ENCODE results near the gene PEX14.
A peak's percentile ranks its signal among the peaks of the same experiment; 100 is the strongest.

The PEX14 gene

DNA sequence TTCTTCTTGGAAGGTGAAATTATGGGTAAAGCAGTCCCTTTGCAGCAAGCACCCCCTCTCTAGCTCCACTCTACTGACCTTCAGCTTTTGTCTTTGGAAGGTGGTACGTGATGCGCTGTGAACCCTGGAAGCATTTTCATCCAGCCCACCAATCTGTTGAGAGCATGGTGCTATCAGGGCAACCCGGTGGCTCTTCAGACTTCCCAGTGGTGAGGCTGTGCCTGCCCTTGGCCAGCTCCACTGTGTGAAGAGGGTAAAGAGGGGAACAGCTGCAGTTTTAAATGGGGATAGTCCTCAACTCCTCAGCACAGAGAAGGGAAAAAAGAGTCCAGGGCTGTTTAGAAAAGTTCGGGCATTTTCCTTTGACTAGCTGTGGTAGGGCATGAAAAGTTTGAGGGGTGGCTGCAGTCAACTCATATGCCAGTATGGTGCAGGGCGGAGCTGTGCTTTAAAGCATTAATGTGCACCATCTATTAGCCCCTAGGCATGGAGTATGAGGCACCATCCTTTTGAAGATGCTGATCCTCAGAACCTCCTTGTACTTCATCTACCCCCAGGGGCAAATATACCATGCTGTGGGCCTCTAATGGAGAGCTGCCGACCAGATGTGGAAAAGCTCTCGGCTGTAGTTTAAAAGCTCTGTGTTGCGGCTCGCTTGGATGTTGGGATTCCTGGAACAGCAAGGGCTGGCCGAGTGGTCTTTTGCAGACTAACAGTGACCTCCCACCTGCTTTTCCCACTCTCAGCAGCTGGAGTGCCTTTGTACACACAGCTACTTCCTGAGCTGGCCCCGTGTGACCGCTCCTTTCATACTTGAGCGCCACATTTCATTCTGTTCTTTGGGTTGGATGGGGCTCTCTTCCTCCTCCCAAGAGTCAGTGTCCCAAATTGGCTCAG lies 123.0 kb downstream of the PEX14 start:
- DNase-seq, result peak; percentile 62

DNA sequence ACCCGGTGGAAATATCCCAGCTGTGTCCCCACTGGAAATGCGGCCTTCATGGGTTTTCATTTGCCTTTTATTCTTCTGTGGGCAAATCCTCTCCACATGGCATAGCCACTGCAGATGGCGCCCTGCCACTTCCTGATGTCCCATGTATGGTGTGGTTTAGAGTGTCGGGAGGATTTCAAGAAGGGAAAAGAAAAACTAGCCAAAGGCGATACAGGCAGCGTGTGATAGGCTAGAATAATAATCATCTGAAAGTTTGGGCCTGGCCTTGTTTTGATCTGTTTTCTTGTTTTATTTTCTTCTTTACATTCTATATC lies 123.6 kb downstream of the PEX14 start:
- peak; percentile 62 for DNase-seq

DNA sequence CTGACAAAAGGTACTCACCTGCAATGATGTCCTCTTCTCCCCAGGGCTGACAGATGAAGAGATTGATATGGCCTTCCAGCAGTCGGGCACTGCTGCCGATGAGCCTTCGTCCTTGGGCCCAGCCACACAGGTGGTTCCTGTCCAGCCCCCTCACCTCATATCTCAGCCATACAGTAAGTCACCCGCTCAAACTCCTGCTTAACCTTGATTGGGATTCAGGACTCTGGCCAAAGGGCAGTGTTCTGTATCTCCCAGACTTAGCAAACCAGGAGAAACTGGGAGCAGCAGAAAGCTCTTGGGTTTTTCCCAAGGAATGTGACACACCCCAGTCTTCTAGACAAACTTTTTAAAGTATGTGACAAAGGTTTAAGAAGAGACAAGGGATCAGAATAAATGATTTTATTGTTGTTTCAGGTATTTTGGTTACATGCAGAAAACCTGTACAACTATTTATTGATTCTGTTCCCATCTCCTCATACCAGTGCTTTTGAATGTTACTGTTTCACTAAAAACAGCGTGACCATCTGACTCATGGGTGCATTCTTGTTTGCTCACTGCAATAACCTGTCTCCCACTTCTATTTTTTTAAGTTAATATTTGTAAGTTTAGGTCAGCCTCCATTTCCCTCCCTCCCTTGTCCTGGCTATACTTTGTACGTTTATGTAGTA lies 124.6 kb downstream of the PEX14 start:
- no peak for DNase-seq

DNA sequence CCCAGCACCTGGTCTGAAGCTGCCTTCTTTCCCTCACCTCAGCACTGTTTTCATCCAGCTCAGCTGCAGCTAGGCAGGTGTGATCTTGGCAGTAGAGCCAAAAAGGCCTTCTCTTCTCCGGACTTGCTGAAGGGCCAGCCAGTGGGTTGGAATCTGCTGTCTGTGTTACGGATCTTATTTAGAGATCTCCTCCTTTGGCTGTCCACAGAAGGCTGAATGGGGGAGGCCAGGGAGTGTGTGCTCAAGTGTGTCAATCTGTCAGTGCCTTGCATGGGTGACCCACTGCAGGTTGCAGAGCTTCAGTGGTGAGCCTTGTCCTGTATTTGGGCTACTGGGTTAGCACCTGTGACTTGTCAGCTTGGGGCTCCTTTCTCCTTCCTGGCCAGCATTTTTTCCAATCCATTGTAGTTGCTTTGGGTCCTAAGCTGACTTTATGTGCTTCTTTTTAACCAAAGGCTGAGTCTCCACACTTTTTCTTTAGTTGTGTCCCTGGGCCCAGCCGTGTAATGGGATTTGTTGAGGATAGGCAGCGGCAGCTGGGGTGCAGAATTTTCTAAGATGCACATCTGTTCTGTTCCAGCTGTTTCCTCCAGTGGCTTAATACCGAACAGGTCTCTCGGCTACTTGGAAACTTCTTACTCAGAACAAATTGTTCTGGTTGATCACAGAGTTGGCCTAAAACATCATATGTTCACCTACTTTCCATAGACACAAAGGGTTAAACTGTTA lies 126.8 kb downstream of the PEX14 start:
- DNase-seq, result no peak

DNA sequence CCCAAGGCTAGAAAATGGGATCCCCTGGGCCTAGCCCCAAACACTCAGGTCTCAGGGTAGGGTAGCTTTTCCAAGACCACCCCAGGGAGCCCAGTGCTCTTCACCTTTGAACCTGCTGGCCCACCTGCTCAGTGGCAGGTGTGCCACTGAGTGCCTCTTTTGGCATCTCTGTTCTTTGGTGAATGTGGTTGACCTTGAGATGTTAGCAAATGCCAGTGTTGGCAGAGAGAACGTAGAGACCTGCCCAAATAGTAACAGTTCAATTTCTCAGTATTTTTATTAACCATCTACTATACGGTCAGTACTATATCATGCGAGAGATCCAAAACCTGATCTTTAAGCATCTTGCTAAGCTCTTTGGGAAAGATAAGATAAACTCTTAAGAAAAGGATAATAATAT lies 128.2 kb downstream of the PEX14 start:
- no peak for DNase-seq

DNA sequence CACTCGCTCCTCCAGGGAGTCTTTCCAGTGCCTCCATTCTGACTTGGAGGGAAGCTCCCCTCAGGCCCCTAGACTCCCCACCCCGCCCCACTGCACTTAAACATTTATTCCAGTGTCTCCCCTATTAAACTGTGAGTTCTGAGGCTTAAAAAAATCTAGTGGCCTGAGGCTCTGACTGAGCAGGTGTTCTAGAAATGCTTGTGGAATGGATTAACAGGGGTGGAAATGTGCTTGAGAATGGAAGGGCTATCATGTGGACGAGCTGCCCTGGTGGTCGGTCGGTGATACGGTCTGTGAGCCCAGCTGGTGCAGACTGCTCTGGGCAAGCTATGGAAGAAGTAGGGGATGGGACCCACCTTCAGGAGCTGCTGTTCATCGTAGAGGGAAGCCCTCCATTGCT lies 130.2 kb downstream of the PEX14 start:
- DNase-seq, result no peak

DNA sequence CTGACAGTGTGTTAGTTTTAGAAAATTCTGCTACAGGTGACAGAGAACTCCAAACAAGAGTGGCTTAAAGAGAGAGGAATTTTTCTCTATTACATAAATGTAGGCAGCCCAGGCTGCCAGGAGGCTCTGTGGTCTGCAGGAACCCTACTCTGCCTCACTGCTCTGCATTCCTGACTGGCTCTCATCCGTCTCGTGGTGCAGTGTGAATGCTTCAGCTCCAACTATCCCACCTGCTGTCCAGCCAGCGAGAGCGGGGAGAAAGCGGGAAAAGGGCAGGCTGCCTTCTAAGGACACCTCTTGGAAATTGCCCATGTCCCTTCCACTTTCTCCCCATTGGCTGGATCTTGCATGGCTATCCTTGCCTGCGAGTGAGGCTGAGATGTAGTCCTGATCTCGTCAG lies 131.3 kb downstream of the PEX14 start:
- no peak for DNase-seq

DNA sequence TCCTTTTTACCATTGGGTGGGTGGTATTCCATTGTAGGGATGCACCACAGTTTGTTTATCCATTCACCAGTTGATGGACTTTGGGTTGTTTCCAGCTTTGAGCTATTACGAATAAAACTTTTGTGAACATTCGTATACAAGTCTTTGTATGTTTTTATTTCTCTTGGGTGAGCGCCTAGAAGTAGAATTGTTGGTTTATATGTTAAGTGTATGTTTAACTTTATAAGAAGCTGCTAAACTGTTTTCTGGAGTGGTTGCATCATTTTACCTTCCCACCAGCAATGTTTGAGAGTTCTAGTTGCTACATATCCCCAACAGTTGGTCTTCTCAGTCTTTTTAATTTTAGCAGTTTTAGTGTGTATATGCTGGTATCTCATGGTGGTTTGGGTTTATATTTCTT lies 132.5 kb downstream of the PEX14 start:
- DNase-seq, result no peak

DNA sequence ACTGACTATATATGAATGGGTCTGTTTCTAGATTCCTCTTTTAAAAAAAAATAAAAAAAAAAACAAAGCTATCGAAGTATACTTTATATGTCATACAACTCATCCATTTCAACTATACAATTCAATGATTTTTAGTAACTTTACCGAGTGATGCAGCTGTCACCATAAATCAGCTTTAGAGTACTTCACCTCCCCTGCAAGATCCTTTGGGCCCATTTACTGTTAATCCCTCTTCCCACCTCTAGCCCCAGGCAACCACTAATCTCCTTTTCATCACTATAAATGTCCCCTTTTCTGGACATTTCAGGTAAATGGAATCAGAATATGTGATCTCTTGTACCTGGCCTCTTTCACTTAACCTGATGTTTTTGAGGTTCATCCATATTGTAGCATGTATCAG lies 133.9 kb downstream of the PEX14 start:
- DNase-seq, result no peak

DNA sequence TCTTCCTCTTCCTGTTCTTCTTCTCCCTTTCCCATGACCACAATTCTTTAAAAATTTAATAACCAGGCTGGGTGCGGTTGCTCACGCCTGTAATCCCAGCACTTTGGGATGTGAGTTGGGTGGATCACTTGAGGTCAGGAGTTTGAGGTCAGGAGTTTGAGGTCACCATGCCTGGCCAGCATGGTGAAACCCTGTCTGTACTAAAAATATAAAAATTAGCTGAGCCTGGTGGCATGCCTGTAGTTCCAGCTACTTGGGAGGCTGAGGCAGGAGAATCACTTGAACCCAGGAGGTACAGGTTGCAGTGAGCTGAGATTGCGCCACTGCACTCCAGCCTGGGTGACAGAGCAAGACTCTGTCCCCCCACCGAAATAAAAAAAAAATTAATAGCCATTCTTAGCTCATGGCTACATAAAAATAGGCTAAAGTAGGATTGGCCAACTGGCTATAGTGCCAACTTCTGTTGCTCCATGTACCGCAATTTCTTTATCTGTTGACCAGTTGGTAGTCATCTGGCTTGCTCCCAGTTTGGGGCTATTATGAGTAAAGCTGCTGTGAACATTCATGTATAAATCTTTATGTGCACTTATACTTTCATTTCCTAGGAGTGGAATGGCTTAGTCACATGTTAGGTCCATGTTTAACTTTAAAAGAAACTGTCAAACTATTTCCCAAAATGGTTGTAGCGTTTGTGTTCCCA lies 136.3 kb downstream of the PEX14 start:
- no peak for DNase-seq

DNA sequence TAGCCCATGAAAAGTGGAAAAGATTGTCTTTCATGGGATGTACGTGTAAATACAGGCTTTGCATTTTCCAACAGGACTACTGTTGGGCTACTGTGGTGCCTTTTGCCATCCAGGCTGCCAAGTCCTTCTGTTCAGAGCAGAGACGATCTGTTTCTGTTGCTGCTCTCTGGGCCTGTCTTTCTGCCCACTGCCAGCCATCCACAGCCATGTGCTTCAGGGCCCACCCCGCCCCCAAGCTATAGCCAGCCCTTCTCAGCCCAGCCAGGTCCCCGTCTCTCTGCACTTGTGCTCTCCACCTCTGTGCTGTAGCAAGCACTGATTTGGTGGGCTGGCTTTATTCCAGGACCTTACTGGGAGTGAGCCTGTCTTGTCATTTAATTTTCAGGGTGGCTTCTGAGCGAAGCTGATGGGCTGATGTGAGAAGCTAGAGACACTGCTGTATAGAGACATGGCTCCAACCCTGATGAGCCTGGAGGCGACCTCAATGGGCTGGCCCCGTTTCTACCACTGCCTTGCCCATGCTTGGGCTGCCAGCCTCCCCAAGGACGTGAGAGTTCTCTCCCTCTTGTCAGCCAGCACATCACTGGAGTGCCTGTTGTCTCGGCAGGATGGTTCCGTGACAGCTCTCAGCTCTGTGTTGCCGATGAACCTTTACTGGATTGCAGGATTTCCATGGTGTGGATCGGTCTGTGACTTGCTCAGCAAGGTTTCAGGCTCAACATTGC lies 137.8 kb downstream of the PEX14 start:
- DNase-seq, result no peak

DNA sequence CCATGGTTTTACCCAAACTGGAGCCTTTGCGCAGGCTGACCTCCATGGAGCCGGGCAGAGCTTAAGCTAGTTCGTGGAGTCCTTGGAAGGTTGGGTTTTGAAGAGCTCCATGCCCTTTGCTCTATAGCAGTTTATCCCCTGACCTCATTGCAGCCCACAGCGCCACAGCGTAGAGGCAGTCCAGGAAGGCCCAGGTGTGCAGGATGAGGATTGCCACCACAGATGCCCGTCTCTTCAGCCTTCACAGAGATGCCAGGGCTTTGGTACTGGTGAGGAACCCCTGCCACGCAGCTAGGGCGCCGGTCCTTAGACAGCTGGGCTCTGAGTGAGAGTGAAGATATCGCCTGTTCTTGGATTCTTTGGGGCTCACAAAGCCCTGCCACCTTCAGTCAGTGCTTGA lies 138.6 kb downstream of the PEX14 start:
- no peak for DNase-seq

DNA sequence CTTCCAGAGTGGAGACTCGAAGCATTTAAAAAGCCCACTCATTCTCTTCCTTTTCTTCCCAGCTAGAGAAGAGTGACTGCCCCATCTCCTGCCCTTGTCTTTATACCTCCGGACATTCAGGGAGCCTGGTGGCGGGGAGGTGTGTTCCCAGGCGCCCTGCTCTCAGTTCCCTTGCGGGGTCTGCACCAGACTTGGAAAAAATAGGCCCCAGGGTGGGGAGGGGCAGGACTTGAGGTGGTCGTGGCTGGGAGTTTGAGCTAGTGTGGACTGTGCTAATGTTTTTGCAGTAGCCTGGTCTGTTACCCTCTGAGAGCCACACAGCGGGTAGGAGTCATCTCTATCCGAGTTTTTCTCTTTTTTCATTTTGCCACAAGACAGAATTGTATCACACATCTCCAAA lies 139.1 kb downstream of the PEX14 start:
- no peak for DNase-seq

DNA sequence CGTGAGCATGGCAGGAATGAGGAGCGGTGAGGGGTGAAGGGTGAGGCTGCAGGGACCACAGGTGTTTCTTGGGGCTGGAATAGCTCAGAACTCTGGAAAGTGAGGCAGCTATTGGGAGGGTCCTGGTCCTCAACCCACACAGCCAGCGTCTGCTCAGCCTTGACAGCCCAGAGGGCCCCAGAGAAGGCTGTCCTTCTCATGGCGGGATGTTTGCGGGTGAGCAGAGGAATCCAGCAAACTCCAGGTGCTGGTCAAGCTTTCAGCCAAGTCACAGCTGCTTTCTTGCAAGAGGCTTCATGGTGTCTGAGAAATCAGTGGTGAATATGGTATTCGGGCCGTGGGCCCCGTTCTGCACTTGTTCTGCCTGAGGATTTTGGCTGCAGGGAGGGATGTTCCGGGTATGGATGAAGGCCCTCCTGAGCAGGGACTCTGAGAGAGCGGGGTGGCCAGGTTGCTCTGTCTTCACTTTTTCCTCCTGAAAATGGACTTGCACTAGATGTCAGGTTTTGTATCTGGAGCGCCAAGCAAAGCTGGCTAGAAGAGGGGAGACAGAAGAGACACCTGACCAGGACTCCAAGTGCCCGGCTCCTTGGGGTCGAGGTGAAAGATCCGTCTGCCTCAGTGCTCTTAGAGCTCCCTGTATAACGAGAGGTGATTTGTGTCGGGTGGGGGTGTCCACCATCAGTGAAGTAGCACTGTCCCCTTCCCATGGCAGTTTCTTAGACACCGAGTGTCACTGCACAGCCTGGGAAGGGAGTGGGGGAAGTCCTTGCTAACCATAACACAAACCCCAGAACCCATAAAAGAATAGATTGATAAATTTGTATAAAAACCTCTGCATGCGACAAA lies 139.9 kb downstream of the PEX14 start:
- DNase-seq, result no peak

DNA sequence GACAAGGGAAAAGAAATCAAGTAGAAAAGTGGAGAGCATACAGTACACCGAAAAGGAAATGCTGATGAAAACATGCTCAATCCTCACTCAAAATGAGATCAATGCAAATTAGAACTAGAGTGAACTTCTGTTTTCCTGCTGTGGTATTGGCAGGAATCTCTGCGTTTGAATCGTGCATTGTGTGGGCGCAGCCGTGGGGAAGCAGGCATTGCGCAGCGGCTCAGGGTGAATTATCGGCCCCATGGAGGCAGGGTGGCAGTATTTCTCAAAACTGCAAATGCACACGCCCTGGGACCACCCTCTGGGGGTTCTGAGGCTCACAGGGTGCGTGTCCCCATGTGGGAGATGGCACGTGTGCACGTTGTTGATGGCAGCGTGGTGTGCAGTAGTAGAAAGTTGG lies 140.6 kb downstream of the PEX14 start:
- no peak for DNase-seq

DNA sequence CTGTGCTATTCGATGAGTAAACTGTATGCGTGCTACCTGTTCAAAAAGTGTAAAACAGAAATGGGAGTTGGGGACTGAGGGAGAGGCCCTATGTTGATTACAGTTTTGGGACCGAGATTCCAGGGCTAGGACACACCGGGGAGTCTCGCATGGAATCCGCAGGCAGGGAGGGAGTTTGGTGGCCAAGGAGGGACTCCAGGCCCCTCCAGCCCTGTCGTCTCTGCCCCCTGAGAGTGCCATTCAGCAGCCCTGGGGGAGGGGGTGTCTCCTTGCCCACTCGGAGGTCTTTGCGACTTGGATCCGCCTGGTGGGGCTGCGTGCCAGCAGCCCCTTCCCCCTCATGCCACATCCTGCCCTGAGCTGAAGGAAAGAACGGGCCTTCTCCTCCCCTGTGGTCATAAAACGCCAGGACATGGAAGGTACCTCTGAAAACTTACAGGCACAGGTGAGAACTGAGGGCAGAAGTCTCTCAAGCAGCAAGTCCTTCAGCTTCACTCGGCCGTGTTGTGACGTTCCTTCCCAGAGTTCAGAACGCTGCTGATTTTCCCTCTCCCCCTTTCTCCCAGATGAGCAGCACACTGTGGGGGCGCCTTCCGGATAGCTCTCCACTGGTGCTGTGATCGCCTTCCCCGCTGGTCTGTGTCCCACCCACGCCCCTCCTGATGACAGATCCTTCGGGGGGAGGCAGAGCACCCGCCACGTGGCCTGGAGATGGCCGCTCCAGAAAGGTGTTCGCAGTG lies 141.4 kb downstream of the PEX14 start:
- DNase-seq, result no peak

DNA sequence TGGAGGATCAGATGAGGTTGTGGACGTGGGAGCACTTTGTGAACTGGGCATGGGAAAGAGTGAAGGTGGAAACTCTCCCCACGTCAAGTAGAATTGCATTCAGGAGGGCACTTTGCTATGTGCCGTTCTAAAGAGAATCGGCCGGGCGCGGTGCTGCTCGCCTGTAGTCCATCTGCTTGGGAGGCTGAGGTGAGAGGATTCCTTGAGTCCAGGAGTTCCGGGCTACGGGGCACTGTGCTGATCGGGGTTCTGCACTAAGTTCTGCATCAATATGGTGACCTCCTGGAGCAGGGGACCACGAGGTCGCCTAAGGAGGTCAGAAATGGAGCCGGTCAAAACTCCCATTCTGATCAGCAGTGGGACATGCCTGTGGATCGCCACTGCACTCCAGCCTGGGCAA lies 141.9 kb downstream of the PEX14 start:
- DNase-seq, result no peak

DNA sequence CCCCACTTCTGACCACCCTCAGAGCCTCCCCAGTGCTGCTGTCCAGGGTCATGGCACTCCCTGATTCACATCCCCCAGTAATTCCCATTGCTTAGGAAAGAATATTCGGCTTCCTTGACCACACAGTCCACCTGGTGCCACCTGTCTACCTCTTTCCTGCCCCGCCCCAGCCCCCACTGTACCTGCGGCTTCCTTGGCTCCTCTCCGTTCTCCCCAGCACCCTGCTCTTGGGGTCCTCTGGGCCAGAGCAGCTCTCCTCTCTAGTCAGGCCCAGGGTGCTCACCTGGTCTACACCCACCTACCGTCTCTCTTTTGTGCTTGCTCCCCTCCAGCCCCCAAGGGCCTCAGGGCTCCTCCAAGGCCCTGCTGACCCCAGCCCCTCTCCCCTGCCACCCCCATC lies 142.6 kb downstream of the PEX14 start:
- DNase-seq, result no peak

DNA sequence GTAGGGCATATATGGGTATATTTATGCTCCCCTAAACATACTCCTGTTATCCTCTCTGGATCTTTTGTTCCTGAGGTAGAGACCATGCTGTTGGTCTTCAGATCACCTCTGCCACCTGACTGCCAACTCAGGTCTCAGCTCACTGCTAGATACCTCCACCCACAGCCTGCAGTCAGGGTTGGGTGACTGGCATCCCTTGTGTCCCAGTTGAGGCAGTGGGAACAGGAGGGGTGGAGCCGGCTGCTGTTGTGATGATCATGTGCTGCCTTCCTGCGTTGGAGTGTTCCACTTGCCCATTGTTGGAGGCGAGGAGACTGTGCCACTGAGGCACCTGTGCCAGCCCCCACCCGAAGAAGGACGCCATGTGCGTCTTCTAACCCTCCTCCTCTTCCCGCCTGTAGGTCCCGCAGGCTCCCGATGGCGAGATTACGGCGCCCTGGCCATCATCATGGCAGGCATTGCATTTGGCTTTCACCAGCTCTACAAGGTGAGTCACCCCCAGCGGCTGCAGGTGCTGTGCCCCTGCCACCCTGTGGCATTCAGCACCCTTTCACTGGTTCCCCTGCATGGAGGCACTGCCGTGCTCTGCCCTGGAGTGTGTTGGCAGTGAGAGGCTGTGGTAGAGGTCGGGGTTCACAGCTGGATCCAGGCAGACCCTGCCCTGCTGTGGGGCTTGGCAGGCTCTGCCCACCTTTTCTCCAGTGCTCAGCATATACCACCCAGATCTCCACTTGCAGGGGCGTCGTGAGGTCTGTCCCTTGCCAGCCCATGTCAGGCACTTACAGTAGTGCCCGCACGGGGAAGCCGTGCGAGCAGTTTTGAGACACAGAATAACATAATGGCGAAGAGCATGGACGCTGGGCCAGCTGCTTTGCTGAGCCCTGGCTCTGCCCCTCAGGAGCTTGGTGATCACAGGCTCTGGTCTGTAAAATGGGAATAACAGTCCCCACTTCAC lies 143.5 kb downstream of the PEX14 start:
- no peak for DNase-seq

DNA sequence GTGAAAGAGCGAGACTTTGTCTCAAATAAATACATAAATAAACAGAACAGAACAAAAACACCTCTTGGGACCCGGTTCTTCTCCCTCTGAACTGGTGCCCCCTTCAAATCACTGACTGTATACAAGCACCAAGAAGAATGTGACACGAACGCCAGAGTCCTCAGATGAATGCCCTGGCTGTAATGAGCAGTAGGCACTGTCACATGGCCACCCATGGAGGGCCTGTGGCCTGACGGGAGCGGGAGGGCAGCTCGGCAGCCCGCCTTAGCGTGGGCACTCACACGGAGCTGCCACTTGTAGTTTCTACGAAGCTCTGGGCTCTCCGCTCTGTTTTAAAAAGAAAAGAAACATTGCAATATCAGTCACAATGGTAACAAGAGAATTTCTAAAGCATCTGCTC lies 146.0 kb downstream of the PEX14 start:
- no peak for DNase-seq
